ENCODE measurements around the gene FAM217A.
"Not testable (repeated sequence)": the region's sequence is repeated elsewhere in the genome, so short reads cannot be mapped to it uniquely, and the experiment has no call there.

FAM217A gene

GRCh38 chr6:4078691-4079471 is at the start of gene FAM217A:
Gene FAM217A (minus strand): TSS chr6:4079137. CDS start chr6:4077414, 1,723 bp downstream.
- in situ Hi-C loops (cut with MboI; ENCODE audit: low sequenced_read_pairs): no loop called here

- in situ Hi-C loops (cut with MboI; ENCODE audit: low sequenced_read_pairs): no loop called here
Observed at GRCh38 chr6:4128072-4128471, 49.1 kb upstream of the FAM217A start.

DNA sequence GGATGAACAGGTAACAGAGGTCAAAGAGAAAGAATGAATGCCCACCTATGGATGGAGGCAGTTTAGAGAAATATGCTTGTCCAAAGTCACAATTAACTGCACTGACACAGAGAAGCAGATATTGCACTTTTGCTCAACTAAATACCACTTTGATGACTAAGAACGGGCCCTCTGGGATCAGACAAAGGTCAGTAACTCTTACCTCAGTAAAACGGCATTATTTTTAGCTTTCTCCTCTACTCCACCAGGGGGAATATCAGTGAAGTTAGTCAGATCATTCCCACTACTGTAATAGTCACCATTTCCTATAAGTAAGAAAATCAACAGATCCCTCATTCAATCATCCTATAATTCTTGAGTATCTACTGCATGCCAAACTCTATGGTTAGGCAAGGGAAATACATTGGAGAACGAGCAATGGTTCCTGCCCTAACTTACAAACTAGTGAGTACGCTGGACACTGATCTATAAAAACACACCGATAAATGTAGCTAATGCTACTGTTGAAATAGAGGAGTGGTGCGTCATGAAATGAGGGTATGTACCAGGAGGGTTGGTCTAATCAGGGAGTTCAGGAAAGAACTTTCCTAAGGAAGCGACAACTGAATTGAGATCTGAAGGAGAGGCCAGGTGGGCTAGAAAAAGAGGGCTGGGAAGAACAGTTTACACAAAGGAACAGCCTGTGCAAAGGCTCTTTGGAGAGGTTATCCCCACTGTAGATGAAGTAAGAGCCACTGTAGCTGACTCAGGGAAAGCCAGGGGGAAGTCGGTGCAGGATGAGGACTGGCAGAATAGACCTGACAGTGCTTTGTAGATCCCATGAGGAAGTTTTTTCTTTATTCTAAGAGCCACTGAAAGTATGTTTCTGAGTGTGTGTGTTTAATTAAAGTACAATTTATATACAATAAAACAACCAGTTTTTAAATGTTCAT is 47.3 kb upstream of the FAM217A start:
- in situ Hi-C loops (cut with MboI; ENCODE audit: low sequenced_read_pairs): no loop called here

- in situ Hi-C loops (cut with MboI; ENCODE audit: low sequenced_read_pairs): no loop called here
Observed at GRCh38 chr6:4125500-4125899, 46.6 kb upstream of the FAM217A start.

- in situ Hi-C loops (cut with MboI; ENCODE audit: low sequenced_read_pairs): no loop called here
Observed at GRCh38 chr6:4124351-4124750, 45.4 kb upstream of the FAM217A start.

GRCh38 chr6:4115741-4116140 is 36.8 kb upstream of the FAM217A start:
- in situ Hi-C loops (cut with MboI; ENCODE audit: low sequenced_read_pairs): no loop called here

DNA sequence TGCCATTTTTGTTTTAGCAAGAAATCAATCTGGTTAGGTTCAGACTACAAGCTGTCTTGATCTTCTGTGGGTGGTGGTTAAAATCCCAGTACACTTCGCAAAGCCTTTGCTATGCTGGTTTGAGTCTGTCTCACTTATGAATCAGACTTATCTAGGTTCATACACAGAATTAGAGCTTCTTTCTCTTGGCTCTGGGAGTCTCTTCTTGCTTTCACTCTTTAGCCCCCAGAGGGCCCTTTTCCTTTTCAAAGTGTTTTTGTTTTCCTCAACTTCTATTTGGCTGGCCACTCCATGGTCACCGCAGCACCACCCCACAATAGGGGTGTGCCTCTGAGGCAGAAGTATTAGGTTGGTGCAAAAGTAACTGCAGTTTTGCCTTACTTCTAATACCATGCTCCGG is 35.2 kb upstream of the FAM217A start:
- in situ Hi-C loops (cut with MboI; ENCODE audit: low sequenced_read_pairs): no loop called here

DNA sequence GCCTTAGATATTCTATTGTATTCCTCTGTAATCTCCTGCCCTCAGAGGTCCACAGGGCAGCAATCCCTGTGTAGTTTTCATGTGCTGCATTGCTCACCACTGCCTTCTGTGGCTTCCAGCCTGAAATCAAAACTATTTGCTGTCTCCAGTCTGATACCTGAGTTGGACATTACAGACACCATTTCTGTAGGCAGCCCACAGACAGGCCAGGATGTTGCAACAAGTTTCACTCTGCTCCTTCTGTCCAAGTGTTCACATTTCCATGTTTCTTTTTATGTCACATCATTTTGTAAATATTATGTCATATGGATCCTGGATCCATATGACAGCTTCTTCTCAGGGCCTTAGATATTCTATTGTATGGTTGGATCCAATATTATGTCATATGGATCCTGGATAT is 34.7 kb upstream of the FAM217A start:
- in situ Hi-C loops (cut with MboI; ENCODE audit: low sequenced_read_pairs): no loop called here

- in situ Hi-C loops (cut with MboI; ENCODE audit: low sequenced_read_pairs): no loop called here
Observed at GRCh38 chr6:4112366-4112765, 33.4 kb upstream of the FAM217A start.

DNA sequence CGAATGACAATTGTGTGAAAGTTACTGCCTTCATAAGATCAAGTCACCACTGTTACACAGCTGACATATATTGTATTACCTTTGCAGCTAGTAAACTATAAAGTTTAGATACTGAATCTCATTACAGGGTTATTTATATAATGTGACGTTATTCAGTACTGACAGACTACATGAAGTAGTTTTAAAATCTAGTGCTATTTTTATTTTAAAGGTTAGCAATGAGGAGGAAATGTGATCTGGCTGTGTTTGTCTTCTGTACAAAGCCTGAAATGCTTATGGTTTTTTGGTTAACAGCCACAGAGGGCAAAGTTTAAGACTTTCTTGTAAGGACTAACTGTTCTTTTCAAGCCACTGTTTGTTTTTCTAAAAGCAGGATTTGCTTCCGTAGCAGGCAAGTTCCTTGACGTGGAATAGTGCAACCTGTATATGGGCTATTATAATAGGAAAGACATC is 30.5 kb upstream of the FAM217A start:
- in situ Hi-C loops (cut with MboI; ENCODE audit: low sequenced_read_pairs): not testable (repeated sequence)

DNA sequence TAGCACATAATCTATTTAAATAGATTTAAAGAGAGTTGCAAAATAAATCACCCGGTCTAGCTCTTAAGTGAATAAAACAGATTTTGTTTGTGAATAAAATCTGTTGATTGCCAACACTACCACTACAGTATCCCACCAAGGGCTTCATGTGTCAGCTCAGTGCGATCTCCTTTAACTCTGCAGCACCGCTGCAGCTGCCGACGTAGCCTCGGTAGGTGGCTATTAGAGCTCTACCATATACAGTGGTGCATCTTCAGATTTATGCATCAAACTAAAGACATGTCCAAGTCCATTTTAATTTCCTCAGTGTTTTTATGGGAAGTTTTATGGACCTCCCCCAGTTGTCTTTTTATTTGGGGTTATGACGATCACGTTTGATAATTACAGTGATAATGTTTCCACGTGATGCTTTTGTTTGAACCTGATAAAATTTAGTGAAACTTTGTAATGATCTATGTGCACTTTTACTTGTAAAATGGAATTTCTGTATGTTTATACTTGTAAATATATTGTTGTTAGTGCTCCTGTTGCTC is 29.7 kb upstream of the FAM217A start:
- in situ Hi-C loops (cut with MboI; ENCODE audit: low sequenced_read_pairs): no loop called here

GRCh38 chr6:4107873-4108272 is 28.9 kb upstream of the FAM217A start:
- in situ Hi-C loops (cut with MboI; ENCODE audit: low sequenced_read_pairs): no loop called here

GRCh38 chr6:4105980-4106536 is 27.1 kb upstream of the FAM217A start:
- in situ Hi-C loops (cut with MboI; ENCODE audit: low sequenced_read_pairs): no loop called here

- in situ Hi-C loops (cut with MboI; ENCODE audit: low sequenced_read_pairs): no loop called here
Observed at GRCh38 chr6:4103929-4104328, 25.0 kb upstream of the FAM217A start.

DNA sequence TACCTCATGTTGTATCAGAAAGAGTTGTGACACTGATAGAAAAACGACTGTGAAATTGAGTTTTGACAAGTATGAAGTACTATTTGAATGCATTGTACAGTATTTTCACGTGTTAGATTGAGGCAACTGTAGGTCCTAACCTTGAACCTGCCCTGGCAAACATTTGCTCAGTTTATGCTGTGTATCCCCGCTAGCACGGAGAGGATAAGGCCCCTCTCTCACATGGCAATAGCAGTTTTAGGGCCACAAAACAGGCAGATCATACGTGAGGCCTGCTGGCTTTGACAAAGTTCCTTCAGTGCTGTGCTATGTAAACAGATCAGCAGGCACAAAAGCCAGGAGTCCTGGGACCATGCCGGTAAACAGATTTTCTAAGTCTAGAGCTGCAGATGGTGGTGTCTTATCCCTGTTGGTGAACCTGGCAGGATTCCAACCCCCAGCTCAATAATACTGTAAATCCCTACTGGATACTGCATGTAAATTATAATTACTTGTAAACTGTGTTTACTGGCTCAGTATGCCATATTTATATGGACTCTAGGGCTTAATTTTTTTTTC is 23.8 kb upstream of the FAM217A start:
- in situ Hi-C loops (cut with MboI; ENCODE audit: low sequenced_read_pairs): no loop called here

DNA sequence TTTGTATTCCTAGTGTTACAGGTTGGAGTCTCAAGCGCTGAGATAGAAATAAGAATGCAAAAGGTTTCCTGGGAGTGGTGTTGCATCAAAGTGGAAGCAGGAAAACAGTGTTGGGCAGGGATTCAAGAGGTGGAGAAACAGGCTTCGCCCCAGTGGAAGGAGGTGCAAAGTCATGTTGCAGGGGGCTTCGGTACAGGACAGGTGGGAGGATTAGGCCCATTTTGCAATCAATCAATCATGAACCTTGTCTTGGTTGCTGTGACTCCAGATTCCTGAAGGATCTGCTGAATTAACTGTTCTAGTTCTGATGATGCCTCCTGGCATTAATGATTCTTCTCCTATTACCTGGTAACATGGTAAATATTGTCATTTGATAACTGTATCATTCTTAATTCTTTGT is 22.4 kb upstream of the FAM217A start:
- in situ Hi-C loops (cut with MboI; ENCODE audit: low sequenced_read_pairs): no loop called here

DNA sequence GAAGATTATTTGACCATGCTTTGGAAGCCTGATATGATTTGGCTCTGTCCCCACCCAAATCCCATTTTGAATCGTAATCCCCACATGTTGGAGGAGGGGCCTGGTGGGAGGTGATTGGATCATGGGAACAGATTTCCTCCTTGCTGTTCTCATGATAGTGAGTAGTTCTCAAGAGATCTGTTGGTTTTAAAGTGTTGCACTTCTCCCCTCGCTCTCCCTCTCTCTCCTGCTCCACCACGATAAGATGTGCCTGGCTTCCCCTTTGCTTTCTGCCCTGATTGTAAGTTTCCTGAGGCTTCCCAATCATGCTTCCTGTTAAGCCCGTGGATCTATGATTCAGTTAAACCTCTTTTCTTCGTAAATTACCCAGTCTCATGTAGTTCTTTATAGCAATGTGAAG is 21.7 kb upstream of the FAM217A start:
- in situ Hi-C loops (cut with MboI; ENCODE audit: low sequenced_read_pairs): no loop called here

DNA sequence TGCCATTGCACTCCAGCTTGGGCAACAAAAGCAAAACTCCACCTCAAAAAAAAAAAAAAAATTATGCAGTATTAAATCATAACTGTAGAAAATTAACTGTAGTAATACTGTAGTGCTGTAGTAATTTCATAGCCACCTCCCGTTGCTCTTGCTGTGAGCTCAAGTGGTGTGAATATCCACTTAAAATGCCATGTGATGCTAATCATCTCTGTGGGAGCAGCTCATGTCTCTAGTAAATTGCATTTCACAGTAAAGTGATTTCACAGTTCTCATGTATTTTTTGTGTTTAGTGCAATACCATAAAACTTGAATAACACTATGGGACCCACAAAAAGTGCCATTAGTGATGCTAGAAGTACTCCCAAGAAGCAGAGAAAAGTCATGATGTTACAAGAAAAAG is 14.4 kb upstream of the FAM217A start:
- in situ Hi-C loops (cut with MboI; ENCODE audit: low sequenced_read_pairs): no loop called here

DNA sequence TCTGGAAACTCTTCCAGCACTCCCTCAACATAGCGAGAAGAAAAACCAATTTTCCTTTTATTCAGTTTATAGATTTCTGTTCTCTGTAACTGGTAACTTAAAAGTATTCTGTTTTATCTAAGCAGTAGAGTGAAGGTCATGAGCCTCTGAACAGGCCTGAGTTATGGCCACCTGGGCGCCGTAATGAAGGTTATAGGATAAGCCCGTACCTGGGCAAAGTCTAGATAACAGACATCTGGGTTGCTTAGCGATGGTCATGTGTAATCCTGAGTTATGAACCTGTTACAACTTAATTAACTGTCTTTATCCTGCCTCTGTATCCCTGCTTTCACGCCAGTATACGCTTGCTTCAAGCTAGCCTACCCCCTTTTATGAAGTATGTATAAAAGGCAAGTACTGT is 13.0 kb upstream of the FAM217A start:
- in situ Hi-C loops (cut with MboI; ENCODE audit: low sequenced_read_pairs): no loop called here

DNA sequence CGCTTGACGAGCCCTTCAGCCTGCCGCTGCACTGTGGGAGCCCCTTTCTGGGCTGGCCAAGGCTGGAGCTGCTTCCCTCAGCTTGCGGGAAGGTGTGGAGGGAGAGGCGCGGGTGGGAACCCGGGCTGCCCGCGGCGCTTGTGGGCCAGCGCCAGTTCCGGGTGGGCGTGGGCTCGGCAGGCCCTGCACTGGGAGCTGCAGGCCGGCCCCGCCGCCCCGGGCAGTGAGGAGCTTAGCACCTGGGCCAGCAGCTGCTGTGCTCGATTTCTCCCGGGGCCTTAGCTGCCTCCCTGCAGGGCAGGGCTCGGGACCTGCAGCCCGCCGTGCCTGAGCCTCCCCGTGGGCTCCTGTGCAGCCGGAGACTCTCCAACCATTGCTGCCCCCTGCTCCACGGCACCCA is 11.1 kb upstream of the FAM217A start:
- in situ Hi-C loops (cut with MboI; ENCODE audit: low sequenced_read_pairs): not testable (repeated sequence)

- in situ Hi-C loops (cut with MboI; ENCODE audit: low sequenced_read_pairs): no loop called here
Observed at GRCh38 chr6:4088704-4089103, 9.8 kb upstream of the FAM217A start.

Measured in HL-60/S4 treated with retinoic acid at 250 ng/mL for 4 days and 3 days (cell line).